T-helper 2 cell (primary cell): Measurements from ENCODE around the gene TLN1.

Experiments used
- DNase-seq, 5 experiments: peaks; one replicate each; pipeline versions ENCODE4 v3.0.0 to v3.0.0-alpha.2; 2012 to 2022

The TLN1 gene

DNA sequence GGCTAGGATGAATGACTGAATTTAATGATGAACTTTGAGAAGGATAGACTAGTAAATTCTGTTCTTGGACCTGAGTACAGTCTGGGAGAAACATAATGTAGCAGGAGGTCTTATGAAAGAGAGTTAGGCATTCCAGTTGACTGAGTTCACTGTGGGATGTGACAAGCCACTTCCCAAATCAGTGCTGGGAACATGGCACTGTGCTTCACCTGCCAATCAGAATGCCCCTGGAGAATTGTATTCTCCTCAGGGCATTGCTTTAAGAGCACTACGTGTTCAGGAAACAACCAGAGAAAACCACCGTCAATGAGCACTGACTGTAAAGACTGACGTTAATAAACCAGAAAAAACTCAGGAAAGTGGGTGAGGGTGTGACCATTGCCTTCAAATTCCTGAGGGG lies 72.7 kb downstream of the TLN1 start:
- DNase-seq, result peak in 1 of 5 experiments; percentile 19

DNA sequence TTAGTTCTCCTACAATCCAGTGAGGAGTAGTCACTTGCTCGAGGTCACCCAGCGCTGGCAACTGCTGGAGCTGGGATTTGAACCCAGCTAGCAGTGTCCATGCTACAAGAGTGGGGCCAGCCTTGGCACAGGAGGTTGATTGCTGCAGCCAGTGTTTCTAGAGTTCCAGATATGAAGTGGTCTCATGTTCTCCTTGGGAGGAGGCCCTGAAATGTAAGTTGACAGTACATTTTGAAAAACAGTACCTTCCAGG lies 73.1 kb downstream of the TLN1 start:
- DNase-seq, result no peak

DNA sequence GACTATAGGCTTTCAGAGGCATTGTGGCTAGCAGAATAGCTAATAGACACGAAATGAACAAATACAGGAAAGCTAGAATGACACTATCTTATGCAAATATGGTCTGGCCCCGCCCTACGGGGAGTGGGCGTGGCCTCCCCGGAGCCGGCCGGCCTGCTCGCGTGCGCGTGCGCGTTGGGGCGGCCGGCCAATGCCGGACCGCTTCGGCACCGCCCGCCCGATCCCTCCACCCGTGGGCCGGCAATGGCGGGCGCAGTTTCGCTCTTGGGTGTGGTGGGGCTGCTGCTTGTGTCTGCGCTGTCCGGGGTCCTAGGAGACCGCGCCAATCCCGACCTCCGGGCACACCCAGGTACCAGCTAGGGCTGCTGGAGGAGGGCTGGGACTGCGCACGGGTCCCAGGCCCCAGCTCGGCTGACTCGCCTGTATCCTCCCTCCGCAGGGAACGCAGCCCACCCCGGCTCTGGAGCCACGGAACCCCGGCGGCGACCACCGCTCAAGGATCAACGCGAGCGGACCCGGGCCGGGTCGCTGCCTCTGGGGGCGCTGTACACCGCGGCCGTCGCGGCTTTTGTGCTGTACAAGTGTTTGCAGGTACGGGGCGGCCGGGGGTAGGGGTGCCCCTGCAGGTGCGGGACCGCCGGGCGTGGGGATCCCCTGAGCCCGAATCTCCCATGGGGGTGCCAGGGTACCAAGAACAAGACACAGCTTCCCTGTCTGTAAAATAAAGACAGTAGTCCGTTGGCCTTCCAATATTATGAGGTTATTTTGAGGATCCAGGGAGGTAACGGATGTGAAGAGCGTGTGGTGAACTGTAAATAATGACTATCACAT lies 73.6 kb downstream of the TLN1 start, which contains the start of gene CCDC107:
Gene CCDC107 (plus strand): TSS at position 156 of the 831 bp plus-strand sequence. CDS start 88 bp downstream, at position 244.
- DNase-seq, result peak; percentile 64 to 85 (median 78)

DNA sequence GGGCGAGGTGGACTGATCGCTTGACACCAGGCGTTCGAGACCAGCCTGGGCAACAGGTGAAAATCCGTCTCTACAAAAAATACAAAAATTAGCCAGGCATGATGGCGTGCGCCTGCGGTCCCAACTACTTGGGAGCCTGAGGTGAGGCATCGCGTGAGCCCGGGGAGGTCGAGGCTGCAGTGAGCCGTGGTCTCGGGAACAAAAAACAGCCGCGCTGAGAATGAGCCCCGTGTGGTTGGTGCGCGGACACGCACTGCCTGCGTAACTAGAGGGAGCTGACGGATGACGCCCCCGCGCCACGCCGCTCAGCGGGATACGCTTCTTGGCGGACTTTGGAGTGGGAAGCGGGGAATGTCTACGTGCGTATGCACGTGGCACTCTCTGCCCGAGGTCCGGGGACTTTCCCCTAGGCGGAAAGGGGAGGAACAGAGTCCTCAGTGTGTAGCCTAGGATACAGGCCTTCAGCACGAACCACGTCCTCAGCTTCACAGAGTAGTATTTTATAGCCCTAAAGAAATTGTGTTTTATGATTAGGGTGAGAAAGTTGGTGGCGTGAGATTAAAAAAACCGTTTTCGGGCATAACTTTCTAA lies 74.4 kb downstream of the TLN1 start, which contains the start of gene RMRP:
Gene RMRP (minus strand): TSS at position 474 of the 591 bp plus-strand sequence.
- DNase-seq, result peak; percentile 67 to 94 (median 93)

DNA sequence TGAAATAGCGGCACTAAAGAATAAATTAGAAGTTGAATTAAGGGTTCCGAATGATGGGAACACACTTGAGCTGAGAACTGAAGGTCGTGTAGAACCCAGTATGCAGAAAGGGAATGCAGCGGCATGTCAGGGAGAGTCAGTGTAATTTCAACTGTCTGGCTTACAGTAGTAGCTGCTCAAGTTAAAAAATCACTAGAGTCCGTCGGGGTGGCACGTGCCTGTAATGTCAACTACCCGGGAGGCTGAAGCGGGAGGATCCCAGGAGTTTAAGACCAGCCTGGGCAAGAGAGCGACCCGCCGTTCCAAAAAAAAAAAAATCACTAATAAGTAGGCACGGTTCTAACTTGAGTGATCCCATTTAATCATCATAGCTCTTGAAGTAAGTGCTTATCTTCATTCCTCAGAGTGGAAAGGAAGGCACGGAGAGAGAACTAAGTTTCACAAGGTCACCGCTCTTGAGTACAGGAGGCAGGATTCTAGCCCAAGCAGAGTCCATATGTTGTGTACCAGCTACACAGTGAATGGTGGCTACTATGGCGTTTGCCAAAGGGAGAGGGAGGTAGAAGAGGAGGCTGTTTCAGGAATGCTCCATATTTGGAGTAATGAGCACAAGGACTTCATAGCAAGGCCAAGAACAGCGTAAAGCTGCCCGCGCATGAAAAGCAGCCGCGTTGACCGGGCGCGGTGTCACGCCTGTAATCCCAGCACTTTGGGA lies 75.0 kb downstream of the TLN1 start:
- DNase-seq, result no peak

DNA sequence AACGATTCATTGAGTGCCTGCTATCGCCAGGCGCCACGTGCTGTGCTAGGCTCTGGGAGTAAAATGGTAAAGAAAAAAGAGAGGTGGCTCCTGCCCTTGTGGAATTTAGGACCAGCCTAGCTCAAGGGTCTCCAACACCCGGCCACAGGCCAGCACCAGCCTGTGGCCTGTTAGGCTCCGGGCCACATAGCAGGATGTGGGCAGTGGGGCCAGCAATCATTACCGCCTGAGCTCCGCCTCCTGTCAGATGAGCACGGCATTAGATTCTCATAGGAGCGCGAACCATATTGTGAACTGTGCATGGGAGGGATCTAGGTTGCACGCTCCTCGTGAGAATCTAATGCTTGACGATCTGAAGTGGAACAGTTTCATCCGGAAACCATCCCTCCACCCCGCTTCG lies 75.6 kb downstream of the TLN1 start:
- DNase-seq, result no peak

DNA sequence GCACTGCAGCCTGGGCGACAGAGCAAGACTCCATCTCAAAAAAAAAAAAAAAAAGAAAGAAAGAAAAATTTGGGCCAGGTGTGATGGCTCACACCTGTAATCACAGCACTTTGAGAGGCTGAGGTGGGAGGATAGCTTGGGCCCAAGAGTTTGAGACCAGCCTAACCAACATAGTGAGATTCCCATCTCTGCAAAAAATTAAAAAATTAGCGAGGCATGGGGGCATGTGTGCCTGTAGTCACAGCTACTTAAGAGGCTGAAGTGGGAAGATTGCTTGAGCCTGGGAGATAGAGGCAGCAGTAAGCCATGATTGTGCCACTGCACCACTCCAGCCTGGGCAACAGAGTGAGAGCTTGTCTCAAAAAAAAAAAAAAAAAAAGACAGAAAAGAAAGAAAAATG lies 78.4 kb downstream of the TLN1 start:
- no peak for DNase-seq

DNA sequence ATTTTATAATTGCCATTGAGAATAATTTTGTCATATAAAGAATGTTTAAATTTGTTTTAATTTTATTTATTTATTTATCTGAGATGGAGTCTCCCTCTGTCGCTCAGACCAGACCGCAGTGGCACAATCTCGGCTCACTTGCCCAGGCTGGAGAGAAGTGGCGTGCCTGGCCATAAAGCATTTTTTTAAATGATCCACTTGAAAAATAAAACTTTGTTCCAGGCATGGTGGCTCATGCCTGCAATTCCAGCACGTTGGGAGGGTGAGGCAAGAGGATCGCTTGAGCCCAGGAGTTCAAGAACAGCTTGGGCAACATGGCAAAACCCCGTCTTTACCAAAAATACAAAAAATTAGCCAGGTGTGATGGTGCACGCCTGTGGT lies 79.2 kb downstream of the TLN1 start:
- DNase-seq, result no peak

DNA sequence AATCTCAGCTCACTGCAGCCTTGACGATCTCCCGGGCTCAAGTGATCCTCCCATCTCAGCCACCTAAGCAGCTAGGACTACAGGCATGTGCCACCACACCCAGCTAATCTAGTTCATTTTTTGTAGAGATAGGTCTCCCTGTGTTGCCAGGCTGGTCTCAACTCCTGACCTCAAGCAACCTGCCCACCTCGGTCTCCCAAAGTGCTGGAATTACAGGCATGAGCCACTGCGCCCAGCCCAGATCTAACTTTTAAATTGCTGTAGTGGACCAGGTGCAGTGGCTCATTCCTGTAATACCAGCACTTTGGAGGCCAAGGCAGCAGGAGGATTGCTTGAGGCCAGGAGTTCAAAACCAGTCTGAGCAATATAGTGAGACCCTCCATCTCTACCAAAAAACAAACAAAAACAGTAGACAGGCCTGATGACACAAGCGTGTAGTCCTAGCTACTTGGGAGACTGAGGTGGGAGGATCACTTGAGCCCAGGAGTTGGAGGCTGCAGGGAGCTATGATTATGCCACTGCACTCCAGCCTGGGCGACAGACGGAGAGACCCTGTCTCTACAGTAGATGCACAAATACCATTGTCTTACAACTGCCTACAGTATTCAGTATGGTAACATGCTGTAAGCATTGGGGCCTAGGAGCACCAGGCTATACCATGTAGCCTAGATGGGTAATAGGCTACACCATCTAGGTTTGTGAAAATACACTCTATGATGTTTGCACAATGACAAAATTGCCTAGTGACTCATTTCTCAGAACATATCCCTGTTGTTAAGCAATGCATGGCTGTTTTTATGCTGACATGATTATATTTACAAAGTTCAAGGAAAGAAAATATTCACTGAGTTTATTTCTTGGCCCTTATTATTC lies 79.8 kb downstream of the TLN1 start:
- no peak for DNase-seq

DNA sequence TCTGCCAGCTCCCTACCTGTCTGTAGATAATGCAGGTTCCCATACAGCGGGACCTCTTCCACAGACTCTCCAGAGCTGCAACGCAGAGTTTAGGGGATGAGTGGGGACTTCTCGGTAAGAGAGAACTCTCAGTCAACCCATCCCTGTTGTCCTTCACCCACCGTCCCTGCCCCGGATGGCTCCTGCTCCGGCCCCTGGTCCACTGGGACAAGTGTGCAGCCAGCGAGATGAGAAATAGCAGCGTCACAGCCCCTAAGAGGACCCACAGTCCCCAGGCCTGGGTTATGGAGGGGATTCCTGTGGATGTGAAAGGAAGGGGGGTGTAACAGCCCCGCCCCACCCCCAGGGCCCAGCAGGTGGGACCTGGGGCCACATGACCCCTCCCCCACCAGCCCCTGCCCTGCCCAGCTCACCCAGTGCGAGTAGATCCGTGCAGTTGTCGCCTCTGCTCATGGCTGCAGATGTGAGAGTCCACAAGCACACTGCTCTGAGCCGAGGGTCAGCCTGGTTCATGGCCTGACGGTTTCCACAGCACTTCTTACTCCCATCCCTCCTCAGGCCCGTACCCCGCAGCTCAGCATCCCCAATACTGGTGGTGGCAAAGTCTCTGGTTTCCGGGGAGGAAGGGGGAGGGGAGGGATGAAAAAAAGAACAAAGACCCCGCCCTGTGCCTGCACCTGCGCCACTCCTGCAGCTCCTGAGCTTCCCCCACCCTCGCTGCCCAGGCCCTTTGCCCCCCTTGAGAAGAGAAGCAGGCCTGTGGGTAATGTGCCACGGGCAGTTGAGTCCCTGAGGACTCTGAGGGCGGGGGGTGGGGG lies 81.4 kb downstream of the TLN1 start, which contains the start of gene SIT1:
Gene SIT1 (minus strand): TSS at position 591 of the 818 bp plus-strand sequence. CDS start 78 bp downstream, at position 513.
- peak in 1 of 5 experiments; percentile 71 for DNase-seq

DNA sequence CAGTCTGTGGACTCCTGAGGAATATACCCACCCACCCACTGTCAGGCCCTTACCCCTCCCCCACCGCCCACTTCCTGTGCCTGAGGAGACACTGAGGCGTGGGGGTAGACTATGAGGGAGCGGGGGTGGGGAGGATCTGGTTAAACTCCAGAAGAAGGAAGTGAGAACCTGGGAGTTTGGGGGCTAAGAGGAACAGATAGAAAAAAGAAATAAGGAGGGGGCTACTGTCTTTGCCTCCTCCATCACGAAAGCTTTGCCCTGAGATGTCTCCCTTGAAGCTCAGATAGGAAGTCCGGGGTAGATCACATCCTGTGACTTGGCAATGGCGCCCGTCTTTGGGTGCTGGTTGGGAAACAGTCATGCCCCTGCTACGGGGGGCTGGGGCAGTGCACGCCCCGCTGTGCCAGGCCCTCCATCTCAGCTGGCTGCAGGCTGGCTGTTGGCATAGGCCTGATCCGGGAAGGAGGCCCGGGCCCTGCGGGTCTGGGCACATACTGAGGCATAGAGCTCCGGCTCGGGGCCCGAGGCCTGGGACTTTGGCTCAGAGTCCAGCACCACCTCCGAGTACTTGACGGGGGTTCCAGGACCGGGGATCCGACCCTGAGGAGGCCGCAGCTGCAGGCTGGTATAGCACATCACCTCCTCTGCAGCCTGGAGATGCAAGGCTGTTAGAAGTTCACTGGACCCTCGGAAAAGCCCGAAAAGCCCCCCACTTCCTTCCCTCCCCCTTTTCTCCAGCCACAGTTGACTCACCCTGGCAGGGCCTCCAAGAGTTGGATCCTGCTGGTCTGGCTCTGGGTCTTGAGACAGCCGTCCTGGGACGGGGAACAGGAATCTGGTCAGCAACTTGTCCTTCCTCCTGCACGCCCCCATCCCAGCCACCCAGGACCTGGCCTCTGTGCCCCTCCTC lies 82.3 kb downstream of the TLN1 start:
- DNase-seq, result peak in 2 of 5 experiments; percentile 40 to 79
